ENCODE results near the gene EP300.

The EP300 gene

DNA sequence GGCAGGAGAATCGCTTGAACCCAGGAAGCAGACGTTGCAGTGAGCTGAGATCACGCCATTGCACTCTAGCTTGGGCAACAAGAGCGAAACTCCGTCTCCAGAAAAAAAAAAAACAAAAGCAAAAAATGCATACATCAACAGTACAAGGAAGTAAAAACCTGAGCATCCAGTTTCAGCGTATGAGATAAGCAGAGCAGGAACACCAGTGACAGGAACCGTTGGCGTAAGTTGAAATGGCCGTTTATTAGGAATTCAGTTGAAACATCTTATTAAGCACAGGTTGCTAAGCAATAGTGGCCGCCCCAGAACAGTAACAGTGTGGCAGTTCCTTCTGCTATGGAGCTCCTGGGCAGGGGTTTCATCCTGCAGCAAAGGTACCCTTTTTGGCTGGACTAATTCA is 108.7 kb downstream of the EP300 start:
- no peak overlapping the region for H3K4me3 ChIP-seq (ENCODE audit: low read depth, low read length)
- TF ChIP-seq, protein P1, sequence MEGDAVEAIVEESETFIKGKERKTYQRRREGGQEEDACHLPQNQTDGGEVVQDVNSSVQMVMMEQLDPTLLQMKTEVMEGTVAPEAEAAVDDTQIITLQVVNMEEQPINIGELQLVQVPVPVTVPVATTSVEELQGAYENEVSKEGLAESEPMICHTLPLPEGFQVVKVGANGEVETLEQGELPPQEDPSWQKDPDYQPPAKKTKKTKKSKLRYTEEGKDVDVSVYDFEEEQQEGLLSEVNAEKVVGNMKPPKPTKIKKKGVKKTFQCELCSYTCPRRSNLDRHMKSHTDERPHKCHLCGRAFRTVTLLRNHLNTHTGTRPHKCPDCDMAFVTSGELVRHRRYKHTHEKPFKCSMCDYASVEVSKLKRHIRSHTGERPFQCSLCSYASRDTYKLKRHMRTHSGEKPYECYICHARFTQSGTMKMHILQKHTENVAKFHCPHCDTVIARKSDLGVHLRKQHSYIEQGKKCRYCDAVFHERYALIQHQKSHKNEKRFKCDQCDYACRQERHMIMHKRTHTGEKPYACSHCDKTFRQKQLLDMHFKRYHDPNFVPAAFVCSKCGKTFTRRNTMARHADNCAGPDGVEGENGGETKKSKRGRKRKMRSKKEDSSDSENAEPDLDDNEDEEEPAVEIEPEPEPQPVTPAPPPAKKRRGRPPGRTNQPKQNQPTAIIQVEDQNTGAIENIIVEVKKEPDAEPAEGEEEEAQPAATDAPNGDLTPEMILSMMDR (IDR thresholded peaks at IDR 0.05; ENCODE audit: low read depth, low read length), result no peak

DNA sequence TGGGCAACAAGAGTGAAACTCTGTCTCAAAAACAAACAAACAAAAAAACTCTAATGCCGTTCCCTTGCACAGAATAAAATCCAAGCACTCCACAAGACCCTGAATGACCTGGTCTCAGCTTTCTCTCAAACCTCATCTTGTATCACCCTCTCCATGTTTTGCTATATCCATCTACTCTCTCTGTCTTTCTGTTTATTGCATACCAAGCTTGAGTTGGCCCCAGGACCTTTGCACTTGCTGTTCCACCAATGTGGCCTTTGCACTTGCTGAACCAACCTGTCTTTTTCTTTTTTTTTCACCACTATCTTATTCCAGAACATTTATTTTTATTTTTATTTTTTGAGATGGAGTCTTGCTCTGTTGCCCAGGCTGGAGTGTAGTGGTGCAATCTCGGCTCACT is 110.7 kb downstream of the EP300 start:
- no peak overlapping the region for H3K4me3 ChIP-seq (ENCODE audit: low read depth, low read length)
- TF ChIP-seq, protein P1 (IDR thresholded peaks at IDR 0.05; ENCODE audit: low read depth, low read length), result no peak

GRCh38 chr22:41204066-41204465 is 111.7 kb downstream of the EP300 start:
- no peak overlapping the region for H3K4me3 ChIP-seq (ENCODE audit: low read depth, low read length)
- TF ChIP-seq, protein P1 (IDR thresholded peaks at IDR 0.05; ENCODE audit: low read depth, low read length), result no peak

GRCh38 chr22:41204992-41205900 is 112.9 kb downstream of the EP300 start, which contains the start of gene L3MBTL2:
Gene L3MBTL2 (plus strand): TSS chr22:41205312. CDS start chr22:41205363, 51 bp downstream.
- H3K4me3 ChIP-seq (ENCODE audit: low read depth, low read length), result peak within 1 kb of the TSS; percentile 96
- TF ChIP-seq, protein P1 (IDR thresholded peaks at IDR 0.05; ENCODE audit: low read depth, low read length), result no peak

- no peak overlapping the region for H3K4me3 ChIP-seq (ENCODE audit: low read depth, low read length)
- TF ChIP-seq, protein P1 (IDR thresholded peaks at IDR 0.05; ENCODE audit: low read depth, low read length), result no peak
These were observed 114.3 kb downstream of the EP300 start for GRCh38 chr22:41206719-41207118.

GRCh38 chr22:41215409-41215808 is 123.0 kb downstream of the EP300 start:
- H3K4me3 ChIP-seq (ENCODE audit: low read depth, low read length), result no peak overlapping the region
- TF ChIP-seq, protein P1 (IDR thresholded peaks at IDR 0.05; ENCODE audit: low read depth, low read length), result no peak

DNA sequence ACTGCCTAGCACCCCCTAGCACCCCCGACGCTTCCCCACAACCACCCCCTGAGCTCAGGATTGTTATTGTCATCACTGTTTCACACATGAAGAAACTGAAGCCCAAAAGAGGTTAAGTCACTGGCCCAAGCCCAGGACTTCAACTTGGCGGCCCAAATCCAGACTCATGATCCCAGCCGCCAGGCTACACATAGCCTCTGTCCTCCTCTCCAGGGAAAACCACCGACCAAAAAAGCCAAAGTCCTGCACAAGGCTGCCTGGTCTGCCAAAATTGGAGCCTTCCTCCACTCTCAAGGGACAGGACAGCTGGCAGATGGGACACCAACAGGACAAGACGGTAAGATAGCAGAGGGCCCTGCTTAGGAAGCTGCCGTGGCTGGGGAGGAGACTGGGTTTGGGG is 123.5 kb downstream of the EP300 start:
- TF ChIP-seq, protein P1 (IDR thresholded peaks at IDR 0.05; ENCODE audit: low read depth, low read length), result no peak
- H3K4me3 ChIP-seq (ENCODE audit: low read depth, low read length), result peak overlapping the region; percentile 27

Measured in WI38 (cell line).